Measurements from ENCODE around the gene RFX1. TPM values are rescaled to one million over a fixed set of nuclear protein-coding genes. Genes with fewer than 3 reads are reported as not detected.

RFX1 gene
- total and polyA plus RNA-seq, 2 of the 13 experiments (the other 11 are each of a cell fraction or from before 2014, with no cell fraction given): 1.1 to 1.3 TPM

DNA sequence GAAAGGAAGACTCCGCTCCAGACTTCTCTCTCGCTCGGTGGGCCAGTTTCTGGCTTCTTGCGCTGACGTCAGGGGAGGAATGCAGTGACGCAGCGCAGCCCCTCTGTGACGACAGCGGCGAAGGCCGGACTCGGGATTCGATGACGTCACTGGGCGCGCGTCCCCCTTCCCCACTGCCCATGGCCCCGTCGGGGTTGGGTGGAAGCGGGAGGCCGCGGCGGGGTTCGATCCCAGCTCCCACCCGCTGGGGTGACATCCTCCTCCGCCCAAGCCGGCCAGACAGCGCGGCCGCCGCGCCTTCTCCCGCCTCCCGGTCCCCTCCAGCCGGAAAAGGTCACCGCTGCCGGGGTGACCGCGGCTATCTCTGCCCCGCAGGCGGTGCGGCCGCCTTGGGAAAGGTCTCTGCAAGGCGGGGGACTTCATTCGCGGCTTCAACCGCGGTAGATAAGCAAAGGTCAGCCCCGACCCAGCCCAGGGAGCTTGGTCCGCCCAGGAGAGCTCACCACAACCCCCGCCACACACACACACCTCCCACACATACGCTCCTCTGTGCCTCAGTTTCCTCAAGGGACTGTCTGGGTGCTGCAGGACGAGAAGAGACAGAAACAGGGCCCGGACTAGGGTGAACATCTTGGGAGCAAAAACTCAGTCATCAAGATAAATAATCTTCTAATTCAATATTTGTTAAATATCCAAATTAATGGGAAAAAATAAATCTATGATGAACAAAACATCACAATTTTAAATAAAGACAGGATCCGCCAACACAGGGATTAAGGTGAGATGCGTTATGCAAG, 844 bp upstream of the RFX1 start (continued):
- TF ChIP-seq ZFP1 (CRISPR knock-in tag; IDR thresholded peaks at IDR 0.05): no peak
- TF ChIP-seq ATF4 (CRISPR knock-in tag; IDR thresholded peaks at IDR 0.05): peak in 1 of 2 experiments; percentile 53; a peak in 1 of 4 replicates
- peak; percentile 86 for TF ChIP-seq BRD4 (CRISPR knock-in tag; IDR thresholded peaks at IDR 0.05)
- no peak for TF ChIP-seq CAMTA2 (CRISPR knock-in tag; IDR thresholded peaks at IDR 0.05; ENCODE audit: borderline replicate concordance)
- no peak for TF ChIP-seq SALL2 (CRISPR knock-in tag; IDR thresholded peaks at IDR 0.05)
- TF ChIP-seq ZNF678 (CRISPR knock-in tag; IDR thresholded peaks at IDR 0.05): no peak
- TF ChIP-seq RBM22 (optimal IDR thresholded peaks at IDR 0.05; ENCODE audit: low read length): no peak
- peak; percentile 57; the same call in 1 of the 2 replicates for TF ChIP-seq ZNF563 (CRISPR knock-in tag; IDR thresholded peaks at IDR 0.05)
- peak; percentile 68; the same call in 1 of the 2 replicates for TF ChIP-seq ZMAT3 (CRISPR knock-in tag; conservative IDR thresholded peaks at IDR 0.05)
- peak; percentile 25; the same call in 1 of the 2 replicates for TF ChIP-seq GLI4 (CRISPR knock-in tag; IDR thresholded peaks at IDR 0.05; ENCODE audit: borderline replicate concordance)
- no peak for TF ChIP-seq ZNF672 (CRISPR knock-in tag; IDR thresholded peaks at IDR 0.05)
- TF ChIP-seq SMARCE1 (IDR thresholded peaks at IDR 0.05; ENCODE audit: borderline replicate concordance): no peak
- TF ChIP-seq ZNF740 (CRISPR knock-in tag; IDR thresholded peaks at IDR 0.05): no peak
- peak; percentile 62; the same call in 1 of the 2 replicates for TF ChIP-seq ZNF746 (CRISPR knock-in tag; IDR thresholded peaks at IDR 0.05)
- peak; percentile 88 for TF ChIP-seq MTERF4 (CRISPR knock-in tag; IDR thresholded peaks at IDR 0.05)
- TF ChIP-seq ZNF432 (CRISPR knock-in tag; IDR thresholded peaks at IDR 0.05; ENCODE audit: borderline replicate concordance): no peak
- TF ChIP-seq ZSCAN30 (CRISPR knock-in tag; IDR thresholded peaks at IDR 0.05): no peak
- TF ChIP-seq ZNF10 (CRISPR knock-in tag; IDR thresholded peaks at IDR 0.05; ENCODE audit: borderline replicate concordance, low read depth): no peak
- peak; percentile 97 for TF ChIP-seq JUN (CRISPR knock-in tag; IDR thresholded peaks at IDR 0.05)
- TF ChIP-seq USF2 (IDR thresholded peaks at IDR 0.05; ENCODE audit: low read depth, low read length): no peak
- TF ChIP-seq USF2 (CRISPR knock-in tag; IDR thresholded peaks at IDR 0.05; ENCODE audit: borderline replicate concordance): 0 out of 2 replicates have a peak, but pooled peaks have one; percentile 6
- peak; percentile 33 for TF ChIP-seq ZNF781 (CRISPR knock-in tag; IDR thresholded peaks at IDR 0.05; ENCODE audit: borderline replicate concordance, not compliant biosample characterization)
- TF ChIP-seq HDAC6 (IDR thresholded peaks at IDR 0.05; ENCODE audit: low read depth, low read length): no peak
